ENCODE results near the gene LRRC8C. TPM values are rescaled to one million over a fixed set of nuclear protein-coding genes. Genes with fewer than 3 reads are reported as not detected.

Gene LRRC8C
- total RNA-seq, 1 donor from 2014 or later = 8.4 TPM

Small RNAs within 50 kb of the gene (small RNA-seq; reads per million reads assigned to genes)
- not detected for gene AC093423.1

Other genes with a start within 250 kb of the LRRC8C start
- 32.8 TPM for gene LRRC8B, start 108.3 kb upstream of the LRRC8C start, total RNA-seq
- 29.8 TPM for gene LRRC8D, start 187.9 kb downstream of the LRRC8C start, total RNA-seq